Endothelial cell of umbilical vein (primary cell): ENCODE measurements around the gene XPNPEP2. TPM values are rescaled to one million over a fixed set of nuclear protein-coding genes. Genes with fewer than 3 reads are reported as not detected.
A peak's percentile ranks its signal among the peaks of the same experiment; 100 is the strongest.

Source experiments
- BruUV-seq: library from RNA; stranded (reverse); fragments of 400-500 nt; replicated peaks from 2 replicates; lab custom pipeline; 2021; lab: Mats Ljungman, UMichigan
- CTCF ChIA-PET: fragments of 300-600, 350-600 bp; sonication (Branson Sonifier 250); formaldehyde crosslinking; loops from one replicate; lab custom pipeline; 2021; ENCODE audit warnings: antibody characterized with exemption, inconsistent platforms; lab: Charles Lee
- POLR2A ChIA-PET: fragments of 300-600, 350-600 bp; sonication (Branson Sonifier 250); formaldehyde crosslinking; loops from one replicate; lab custom pipeline; 2021; ENCODE audit warnings: antibody characterized with exemption, inconsistent platforms; lab: Charles Lee
- DNase-seq: peaks from one replicate; pipeline ENCODE4 v3.0.0-alpha.2; 2011; ENCODE audit warnings: low read depth, low spot score
- FAIRE-seq: peaks from 2 replicates; lab custom pipeline; 2011; peaks lifted over from hg19 to GRCh38; lab: Jason Lieb, UNC
- H2AFZ ChIP-seq: 2 replicates; pipeline ENCODE4 v1.6.0; 2012; ENCODE audit warnings: low read depth, low read length, control low read depth, inconsistent platforms
- H3K27ac ChIP-seq: 2 replicates; pipeline ENCODE4 v1.5.1; 2011; ENCODE audit warnings: low read depth, mild to moderate bottlenecking, control low read depth, low read length, moderate library complexity; ENCODE audit not compliant: insufficient read depth
- H3K27me3 ChIP-seq, 2 experiments: 2 replicates each; pipeline versions ENCODE4 v1.6.0 to v1.6.1; 2011; ENCODE audit warnings: low read length in 2 of 2, mixed read lengths in 1 of 2; ENCODE audit not compliant: control insufficient read depth in 2 of 2, insufficient read depth in 2 of 2
- H3K36me3 ChIP-seq, 2 experiments: 2 replicates in 1 of 2; 3 replicates in 1 of 2; pipeline ENCODE4 v1.5.1; 2011; ENCODE audit warnings: low read length in 2 of 2, mild to moderate bottlenecking in 1 of 2, moderate library complexity in 1 of 2; ENCODE audit not compliant: control insufficient read depth in 2 of 2, insufficient read depth in 2 of 2; ENCODE audit errors: extremely low read depth in 1 of 2
- H3K4me1 ChIP-seq: 3 replicates; pipeline ENCODE4 v1.5.1; 2011; ENCODE audit warnings: mild to moderate bottlenecking, low read length; ENCODE audit not compliant: control insufficient read depth, insufficient read depth; ENCODE audit errors: extremely low read depth
- H3K4me2 ChIP-seq: 2 replicates; pipeline ENCODE4 v1.6.1; 2011; ENCODE audit warnings: low read length, control low read depth, mixed read lengths; ENCODE audit not compliant: insufficient read depth
- H3K4me3 ChIP-seq, 3 experiments: fragments of 200-600 bp in 1 of 3; sonication (generic), shearing (Covaris generic) in 1 of 3; replicated peaks in 1 of 3; 2 replicates each; pipeline ENCODE4 v1.5.1; 2011 to 2016; ENCODE audit warnings: control low read depth in 3 of 3, low read length in 3 of 3, mild to moderate bottlenecking in 2 of 3, inconsistent platforms in 1 of 3, low read depth in 1 of 3, moderate library complexity in 1 of 3; ENCODE audit not compliant: insufficient read depth in 1 of 3
- H3K79me2 ChIP-seq: 2 replicates; pipeline ENCODE4 v1.6.0; 2012; ENCODE audit warnings: low read length, inconsistent platforms; ENCODE audit not compliant: control insufficient read depth, insufficient read depth
- H3K9ac ChIP-seq: replicated peaks from 2 replicates; pipeline ENCODE3; 2011; ENCODE audit warnings: low read length, control low read depth; ENCODE audit not compliant: insufficient read depth; ENCODE audit errors: extremely low read depth
- H3K9me1 ChIP-seq: replicated peaks from 3 replicates; pipeline ENCODE4 v1.6.0; 2011; ENCODE audit warnings: mild to moderate bottlenecking, low read length; ENCODE audit not compliant: control insufficient read depth, insufficient read depth; ENCODE audit errors: extremely low read depth
- H3K9me3 ChIP-seq: replicated peaks from 2 replicates; pipeline ENCODE4 v1.5.1; 2012; ENCODE audit warnings: low read length, inconsistent platforms; ENCODE audit not compliant: control insufficient read depth, insufficient read depth
- H4K20me1 ChIP-seq: replicated peaks from 2 replicates; pipeline ENCODE3; 2011; ENCODE audit warnings: mild to moderate bottlenecking, low read length; ENCODE audit not compliant: control insufficient read depth, insufficient read depth; ENCODE audit errors: extremely low read depth
- EZH2 ChIP-seq: IDR thresholded peaks from 2 replicates; pipeline ENCODE4 v1.6.1; 2012; ENCODE audit warnings: borderline replicate concordance, low read depth, mild to moderate bottlenecking, moderate library complexity, low read length, inconsistent platforms; ENCODE audit not compliant: severe bottlenecking
- FOS ChIP-seq: IDR thresholded peaks from 2 replicates; pipeline ENCODE4 v1.6.1; 2011; ENCODE audit warnings: mild to moderate bottlenecking, low read length, moderate library complexity, borderline replicate concordance; ENCODE audit not compliant: insufficient read depth
- GATA2 ChIP-seq: IDR thresholded peaks from 2 replicates; pipeline ENCODE4 v1.7.0; 2011; ENCODE audit warnings: low read depth, mild to moderate bottlenecking, moderate library complexity, mixed read lengths, low read length; ENCODE audit not compliant: insufficient read length, insufficient read depth
- JUN ChIP-seq: IDR thresholded peaks from 2 replicates; pipeline ENCODE4 v1.6.1; 2011; ENCODE audit warnings: borderline replicate concordance, low read depth; ENCODE audit not compliant: insufficient read length, insufficient read depth
- MYC ChIP-seq: IDR thresholded peaks from one replicate; pipeline ENCODE4 v1.6.1; 2011; ENCODE audit warnings: mild to moderate bottlenecking, low read depth, low read length
- POLR2A ChIP-seq: IDR thresholded peaks from 2 replicates; pipeline ENCODE4 v1.6.1; 2012; ENCODE audit warnings: low read depth, mild to moderate bottlenecking, control low read depth, low read length
- POLR2AphosphoS5 ChIP-seq: IDR thresholded peaks from 2 replicates; pipeline ENCODE4 v1.6.1; 2012; ENCODE audit warnings: low read depth, mild to moderate bottlenecking, control low read depth, low read length, moderate library complexity; ENCODE audit not compliant: insufficient read depth
- dilution Hi-C: fragments of 300-500 bp; cut with MboI; formaldehyde crosslinking; loops from one replicate; pipeline ENCODE4 v1.15.0; 2019; ENCODE audit warnings: low sequenced_read_pairs; ENCODE audit not compliant: extremely low pct_ligation_motif_present
- intact Hi-C: fragments of 100-400 bp; cut with micrococcal nuclease; formaldehyde crosslinking; loops from one replicate; pipeline ENCODE4 v1.10.0; 2022
- polyA plus RNA-seq, 4 experiments: library from polyadenylated mRNA; depleted of rRNA in 3 of 4; stranded (reverse) in 3 of 4; unstranded in 1 of 4; fragments of >200 nt; gene quantifications; 2 replicates each; pipeline versions ENCODE4 v1.2.1 to v1.2.3, GENCODE V29; 2011 to 2012; ENCODE audit warnings: missing spikeins in 1 of 4
- total RNA-seq: library from RNA; stranded (reverse); gene quantifications from 2 replicates; pipeline ENCODE4 v1.2.3, GENCODE V29; 2021
- TF ChIP-seq, protein P1 (sequence below), 2 donors: IDR thresholded peaks; 1 replicate in 1 of 2; 2 replicates in 1 of 2; pipeline ENCODE4 v1.5.1; 2011; ENCODE audit warnings: low read length in 2 of 2, mild to moderate bottlenecking in 2 of 2, moderate library complexity in 2 of 2, control low read depth in 1 of 2, inconsistent platforms in 1 of 2, low read depth in 1 of 2; ENCODE audit not compliant: insufficient read depth in 1 of 2; ENCODE audit errors: extremely low read depth in 1 of 2
- TF ChIP-seq, protein P2 (sequence below): IDR thresholded peaks from 2 replicates; pipeline ENCODE4 v1.6.1; 2011; ENCODE audit not compliant: insufficient read depth, insufficient read length

Gene XPNPEP2
- total and polyA plus RNA-seq, 2 donors (not counting 3 experiments of a cell fraction or from before 2014, with no cell fraction given): 0.04 TPM; not detected in 1

DNA sequence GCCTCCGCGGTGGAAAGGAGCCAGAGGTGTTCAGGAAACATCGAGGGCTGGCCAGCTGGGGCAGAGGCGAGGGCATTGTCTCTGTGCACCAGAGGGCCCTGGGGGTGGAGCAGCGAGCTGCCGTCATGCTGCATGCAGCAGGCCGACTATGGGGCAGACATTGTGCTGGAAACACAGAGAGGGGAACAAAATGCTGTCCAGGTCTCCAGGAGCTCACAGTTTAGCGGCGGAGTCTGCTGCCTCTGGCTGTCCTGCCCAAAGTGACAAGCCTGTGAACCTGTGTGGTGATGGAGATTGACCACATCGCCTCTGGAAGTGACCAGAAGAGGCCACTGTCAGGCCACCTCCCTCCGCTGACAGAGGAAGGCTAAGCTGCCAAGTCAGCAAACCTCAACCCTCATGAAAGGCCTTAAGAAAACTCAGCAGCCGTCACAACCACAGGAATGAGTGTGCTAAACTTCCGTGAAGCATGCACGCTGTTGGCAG, 20.8 kb downstream of the XPNPEP2 start:
- Histone ChIP-seq H3K9me3 (no peaks in the 10 kb centered on the region), H2AFZ (no peak overlapping the region), H3K27ac (no peak overlapping the region), H3K4me2 (no peak overlapping the region), H3K27me3 (no peaks in the 10 kb centered on the region), H3K4me1 (no peaks in the 10 kb centered on the region), H3K9ac (no peak overlapping the region), H3K9me1 (no peaks in the 10 kb centered on the region), H3K36me3 (no peaks in the 10 kb centered on the region), H3K79me2 (no peaks in the 10 kb centered on the region), H4K20me1 (no peaks in the 10 kb centered on the region), H3K4me3 (no peak overlapping the region)
- ChIA-PET CTCF (interaction anchor here (0.7 kb wide), 1 partner anchor 158 kb away, joined by 3 read pairs; no protein-coding TSS in a partner anchor), POLR2A (no interaction called here)
- FAIRE-seq (peak; percentile 79), DNase-seq (peak; percentile 18)
- TF ChIP-seq, protein P1, sequence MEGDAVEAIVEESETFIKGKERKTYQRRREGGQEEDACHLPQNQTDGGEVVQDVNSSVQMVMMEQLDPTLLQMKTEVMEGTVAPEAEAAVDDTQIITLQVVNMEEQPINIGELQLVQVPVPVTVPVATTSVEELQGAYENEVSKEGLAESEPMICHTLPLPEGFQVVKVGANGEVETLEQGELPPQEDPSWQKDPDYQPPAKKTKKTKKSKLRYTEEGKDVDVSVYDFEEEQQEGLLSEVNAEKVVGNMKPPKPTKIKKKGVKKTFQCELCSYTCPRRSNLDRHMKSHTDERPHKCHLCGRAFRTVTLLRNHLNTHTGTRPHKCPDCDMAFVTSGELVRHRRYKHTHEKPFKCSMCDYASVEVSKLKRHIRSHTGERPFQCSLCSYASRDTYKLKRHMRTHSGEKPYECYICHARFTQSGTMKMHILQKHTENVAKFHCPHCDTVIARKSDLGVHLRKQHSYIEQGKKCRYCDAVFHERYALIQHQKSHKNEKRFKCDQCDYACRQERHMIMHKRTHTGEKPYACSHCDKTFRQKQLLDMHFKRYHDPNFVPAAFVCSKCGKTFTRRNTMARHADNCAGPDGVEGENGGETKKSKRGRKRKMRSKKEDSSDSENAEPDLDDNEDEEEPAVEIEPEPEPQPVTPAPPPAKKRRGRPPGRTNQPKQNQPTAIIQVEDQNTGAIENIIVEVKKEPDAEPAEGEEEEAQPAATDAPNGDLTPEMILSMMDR (IDR thresholded peaks at IDR 0.05; ENCODE audit: extremely low read depth in 1 of 2, insufficient read depth in 1 of 2, low read depth in 1 of 2, low read length in 2 of 2): no peak
- no peak for TF ChIP-seq FOS
- TF ChIP-seq JUN: no peak
- no TSS peak for BruUV-seq
- dilution Hi-C loops: no loop called here
- intact Hi-C loops: loop anchor here (2.0 to 10.0 kb wide), 3 partner anchors 17 to 265 kb away; no protein-coding TSS in a partner anchor

DNA sequence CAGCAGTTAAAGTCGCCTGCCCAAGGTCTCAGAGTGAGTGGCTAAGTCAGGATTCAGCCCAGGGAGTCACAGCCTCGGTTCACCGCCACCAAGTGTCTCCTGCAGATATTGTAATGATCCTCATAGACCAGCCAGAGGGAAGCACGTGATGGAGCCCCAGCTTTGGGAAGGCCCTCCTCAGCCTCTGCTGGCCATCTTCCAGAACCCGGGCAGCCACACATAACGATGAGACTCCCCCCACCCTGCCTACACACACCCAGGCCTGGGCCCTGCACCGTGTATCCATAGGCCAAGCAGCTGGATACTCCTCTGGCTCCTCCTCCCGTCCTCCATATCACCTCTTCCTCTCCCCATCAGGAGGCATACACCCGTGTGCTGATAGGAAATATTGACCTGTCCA, 21.4 kb downstream of the XPNPEP2 start:
- CTCF ChIA-PET: interaction anchor here (0.7 kb wide), 1 partner anchor 159 kb away, joined by 3 read pairs; no protein-coding TSS in a partner anchor
- Histone ChIP-seq H3K4me3 (no peak overlapping the region), H3K4me1 (no peaks in the 10 kb centered on the region), H4K20me1 (no peaks in the 10 kb centered on the region), H3K27me3 (no peaks in the 10 kb centered on the region), H3K79me2 (no peaks in the 10 kb centered on the region), H3K27ac (no peak overlapping the region), H3K9ac (no peak overlapping the region), H3K9me1 (no peaks in the 10 kb centered on the region), H3K9me3 (no peaks in the 10 kb centered on the region), H2AFZ (no peak overlapping the region), H3K36me3 (no peaks in the 10 kb centered on the region), H3K4me2 (no peak overlapping the region)
- TF ChIP-seq FOS (no peak), GATA2 (no peak), EZH2 (no peak), POLR2A (no peak), JUN (no peak), POLR2AphosphoS5 (no peak), MYC (no peak)
- TF ChIP-seq, protein P1 (IDR thresholded peaks at IDR 0.05; ENCODE audit: extremely low read depth in 1 of 2, insufficient read depth in 1 of 2, low read depth in 1 of 2, low read length in 2 of 2): no peak
- TF ChIP-seq, protein P2, sequence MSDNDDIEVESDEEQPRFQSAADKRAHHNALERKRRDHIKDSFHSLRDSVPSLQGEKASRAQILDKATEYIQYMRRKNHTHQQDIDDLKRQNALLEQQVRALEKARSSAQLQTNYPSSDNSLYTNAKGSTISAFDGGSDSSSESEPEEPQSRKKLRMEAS: no peak
- dilution Hi-C loops: no loop called here
- POLR2A ChIA-PET: no interaction called here
- FAIRE-seq: no peak
- no peak for DNase-seq
- intact Hi-C loops: no loop called here
- no TSS peak for BruUV-seq
